HG03571 (cell line): Measurements from ENCODE around the gene TTLL5.
"Not testable (repeated sequence)": the region's sequence is repeated elsewhere in the genome, so short reads cannot be mapped to it uniquely, and the experiment has no call there.

Source experiments
- ATAC-seq: cut with Tn5 transposase; IDR thresholded peaks from one replicate; pipeline ENCODE4 v1.9.1; 2021; ENCODE audit not compliant: unreplicated experiment

The TTLL5 gene

DNA sequence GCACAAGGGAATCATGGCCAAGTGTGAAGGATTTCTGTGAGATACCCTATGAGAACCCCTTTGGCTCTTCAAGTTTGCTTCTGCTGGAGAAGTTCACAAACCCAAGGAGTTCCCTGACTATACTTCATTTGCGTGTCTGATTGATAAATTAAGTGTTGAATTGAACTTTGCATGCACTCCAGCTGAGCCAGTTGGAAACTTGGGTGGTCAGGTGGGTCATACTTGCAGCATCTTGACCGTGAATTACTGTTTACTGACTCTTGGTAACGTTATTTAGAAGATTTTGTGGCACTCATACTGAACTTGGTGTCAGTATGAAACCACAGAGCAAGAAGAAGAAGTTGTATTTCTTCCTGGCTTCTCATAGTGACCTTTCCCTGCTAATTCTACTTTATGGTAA, 243.3 kb downstream of the TTLL5 start:
- ATAC-seq: no peak

DNA sequence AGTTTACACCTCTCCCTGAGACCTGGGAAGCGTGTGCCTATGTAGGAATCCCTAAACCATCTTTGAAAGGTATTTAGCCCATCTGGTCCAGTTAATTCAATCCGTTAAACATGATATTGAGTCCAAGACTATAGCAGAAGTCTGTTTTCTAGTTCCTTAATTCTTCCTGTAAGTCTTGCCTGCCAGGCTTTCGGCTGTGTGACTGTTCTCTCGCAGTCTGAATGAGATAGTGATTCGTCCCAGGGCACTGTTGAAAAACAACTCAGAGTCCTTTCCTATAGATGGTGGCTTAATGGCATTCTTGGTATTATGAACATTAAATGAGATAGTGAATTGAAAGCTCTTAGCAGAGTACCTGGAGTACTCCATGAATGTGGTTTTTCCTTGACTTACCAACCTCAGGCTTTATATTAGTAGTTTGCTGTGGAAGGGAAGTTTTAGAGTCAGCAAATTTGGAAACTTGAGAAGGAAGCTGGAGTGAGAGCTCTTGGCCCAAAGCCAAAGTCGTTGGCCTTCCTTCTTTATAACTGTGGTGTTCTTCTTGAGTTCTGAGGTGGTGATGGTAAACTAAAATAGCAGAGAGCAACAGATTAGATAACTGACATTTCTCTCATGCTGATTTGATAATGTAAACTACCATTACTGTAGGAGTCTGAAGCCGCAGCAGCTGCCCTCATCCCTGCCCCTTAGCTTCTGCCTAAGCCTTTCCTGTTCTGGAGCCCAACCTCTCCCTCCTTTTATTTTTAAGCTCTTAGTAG, 244.3 kb downstream of the TTLL5 start:
- no peak for ATAC-seq

DNA sequence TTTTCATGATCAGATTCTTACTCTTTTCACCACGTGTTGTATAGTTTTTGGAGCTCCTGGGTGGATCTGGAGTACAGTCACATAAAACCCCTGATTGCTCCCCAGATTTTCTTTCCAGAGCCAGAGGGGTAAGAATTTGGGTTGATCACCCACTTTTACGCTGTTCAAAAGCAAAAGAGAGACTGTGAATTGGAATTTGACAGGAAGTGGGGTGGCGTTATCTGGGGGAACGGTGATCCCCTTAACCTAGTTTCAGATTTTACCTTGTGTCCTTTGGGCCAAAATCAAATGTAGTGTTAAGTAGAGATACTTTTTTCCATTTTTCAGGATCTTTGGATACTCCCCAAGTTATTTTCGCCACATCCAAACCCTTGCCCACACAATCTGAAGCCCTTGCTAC, 245.2 kb downstream of the TTLL5 start:
- no peak for ATAC-seq

DNA sequence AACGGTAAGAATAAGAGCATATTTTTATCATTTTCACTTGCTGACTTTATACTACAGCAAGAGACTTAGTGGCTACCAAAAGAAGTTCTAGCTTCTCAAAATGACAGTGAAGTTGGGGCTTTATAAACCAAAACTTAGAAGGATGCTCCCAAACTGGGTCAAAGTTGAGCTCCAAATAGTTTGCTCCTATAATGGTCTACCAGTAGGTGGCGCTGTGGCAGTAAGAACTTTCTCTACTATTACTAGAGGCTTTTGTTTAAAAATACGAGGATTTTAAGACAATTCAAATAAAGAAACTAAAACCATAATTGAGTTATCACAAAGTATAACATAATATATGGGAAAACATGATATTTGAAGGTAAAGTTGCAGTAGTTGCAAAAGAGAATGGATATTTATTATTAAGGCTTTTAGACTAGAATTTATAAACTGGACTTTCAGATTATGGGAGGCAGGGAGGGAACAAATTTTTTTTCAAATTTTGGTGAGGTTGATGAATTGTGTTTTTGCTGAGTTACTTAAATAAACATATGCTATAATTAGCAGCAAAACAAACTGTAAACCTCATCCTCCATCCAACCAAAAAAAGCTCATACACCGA, 245.7 kb downstream of the TTLL5 start:
- ATAC-seq: no peak

DNA sequence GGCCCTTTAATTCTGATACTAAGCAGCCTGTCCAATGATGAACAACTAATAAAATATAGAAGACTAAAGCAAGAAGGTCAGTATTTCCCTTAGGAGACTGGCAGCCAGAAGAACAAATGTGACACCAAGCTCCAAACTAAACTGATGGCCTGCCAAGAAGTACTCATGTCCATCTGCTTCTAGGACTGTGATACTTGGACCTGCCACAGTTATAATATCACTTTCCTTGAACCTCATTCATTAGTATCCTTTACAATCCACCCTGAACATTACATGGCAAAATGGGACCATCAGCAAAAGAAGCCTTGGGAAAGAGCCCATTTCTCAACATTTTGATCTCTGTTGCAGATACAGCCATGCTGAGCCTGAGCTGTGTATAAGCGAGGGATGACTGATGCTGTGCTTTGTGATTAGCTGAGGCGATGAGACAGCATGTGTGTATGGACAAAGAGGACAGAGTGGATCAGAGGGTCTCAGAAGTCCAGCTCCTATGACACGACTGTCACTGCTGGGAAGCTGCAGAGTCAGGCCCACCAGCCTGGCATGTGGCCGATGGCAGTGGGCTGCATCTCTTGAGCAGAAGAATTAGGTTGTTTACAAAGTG, 246.8 kb downstream of the TTLL5 start:
- no peak for ATAC-seq

DNA sequence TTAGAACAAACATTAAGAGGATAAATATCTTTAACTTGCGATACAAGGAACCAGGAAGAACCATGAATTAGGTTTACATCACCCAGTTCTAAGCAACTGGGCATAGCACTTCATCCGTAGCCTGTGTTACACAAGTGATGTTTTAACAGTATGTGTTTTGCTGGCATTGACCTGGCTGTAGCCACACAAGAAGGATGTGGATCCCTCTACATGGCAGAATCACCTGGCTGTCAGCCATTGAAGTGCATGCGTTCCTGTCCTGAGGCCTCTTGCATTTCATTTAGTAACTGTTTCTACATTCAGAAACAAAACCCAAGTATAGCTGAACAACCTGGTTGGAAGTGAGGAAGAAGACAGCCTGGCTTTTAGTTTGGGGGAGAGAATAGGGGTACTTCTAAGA, 248.6 kb downstream of the TTLL5 start:
- no peak for ATAC-seq

DNA sequence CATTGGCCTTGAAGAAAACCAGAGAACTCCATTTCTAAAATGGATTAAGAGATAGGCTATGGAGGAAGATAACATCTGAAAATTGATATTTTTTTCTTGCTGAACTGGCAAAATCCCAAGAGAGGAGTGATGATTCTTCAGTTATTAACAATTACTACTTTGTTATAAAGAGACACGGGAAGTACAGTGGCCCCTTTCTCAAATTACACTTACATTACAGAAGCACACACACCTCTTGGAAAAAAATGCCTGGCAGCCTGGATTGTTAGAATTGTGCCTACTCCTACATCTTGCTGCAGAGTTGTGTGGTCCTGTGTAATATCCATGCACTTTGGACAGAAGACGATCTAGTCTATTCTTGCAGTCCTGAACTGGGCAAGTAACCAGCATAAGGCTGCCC, 249.0 kb downstream of the TTLL5 start:
- ATAC-seq: no peak

DNA sequence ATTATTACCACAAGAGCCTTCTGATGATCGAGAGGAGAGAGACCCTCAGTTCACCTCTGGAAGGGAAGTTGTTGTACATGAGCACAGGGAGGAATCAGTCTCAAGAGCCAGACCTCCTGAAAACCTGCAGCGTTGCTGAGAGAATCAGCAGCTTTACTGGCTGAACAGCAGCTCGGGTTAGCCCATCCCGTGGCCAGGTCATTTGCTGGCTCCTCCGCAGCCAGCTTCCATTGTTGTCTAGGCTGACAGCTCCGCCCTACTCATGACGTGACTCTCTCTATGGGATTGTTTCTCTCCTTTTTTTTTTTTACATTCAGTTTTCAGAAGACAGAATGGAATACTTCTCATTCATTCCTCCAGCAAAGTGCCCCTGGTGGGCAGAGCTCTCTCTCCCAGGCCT, 250.8 kb downstream of the TTLL5 start:
- ATAC-seq: no peak

DNA sequence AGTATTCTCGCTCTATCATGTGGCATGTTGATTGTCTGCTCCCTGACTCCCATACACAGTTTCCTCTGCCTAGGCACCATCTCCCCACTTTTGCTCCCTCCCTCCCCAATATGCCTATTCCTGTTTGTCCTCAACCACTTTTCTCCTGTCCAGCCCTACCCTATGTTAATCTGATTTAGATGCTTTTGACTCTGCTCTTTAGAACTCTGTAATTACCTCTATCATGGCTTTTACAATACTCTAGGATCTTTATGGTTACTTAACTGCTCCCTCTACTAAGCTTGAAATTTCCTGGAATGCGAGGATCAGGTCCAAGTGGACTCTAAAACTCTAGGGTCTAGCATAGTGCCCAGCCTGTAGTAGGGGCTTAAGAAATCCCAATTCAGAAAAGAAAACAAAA, 252.1 kb downstream of the TTLL5 start:
- ATAC-seq: no peak

DNA sequence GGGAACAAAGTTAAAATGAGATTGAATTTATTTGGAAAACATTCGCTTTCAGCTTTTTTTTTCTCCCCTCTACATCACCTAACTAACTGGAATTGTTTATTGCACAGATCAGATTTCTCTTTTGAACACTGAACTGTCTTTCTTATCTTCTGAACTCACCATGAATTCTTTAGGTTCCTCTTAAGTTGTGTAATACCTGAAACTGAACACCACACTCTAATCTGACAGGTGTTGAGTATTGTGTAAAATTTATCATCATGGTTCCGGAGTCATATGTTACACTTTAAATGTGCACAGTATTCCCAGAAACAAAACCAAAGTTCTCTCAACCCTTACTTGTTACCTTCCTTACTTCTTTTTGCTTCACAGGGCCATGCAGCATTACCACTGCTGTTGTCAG, 254.0 kb downstream of the TTLL5 start:
- no peak for ATAC-seq

DNA sequence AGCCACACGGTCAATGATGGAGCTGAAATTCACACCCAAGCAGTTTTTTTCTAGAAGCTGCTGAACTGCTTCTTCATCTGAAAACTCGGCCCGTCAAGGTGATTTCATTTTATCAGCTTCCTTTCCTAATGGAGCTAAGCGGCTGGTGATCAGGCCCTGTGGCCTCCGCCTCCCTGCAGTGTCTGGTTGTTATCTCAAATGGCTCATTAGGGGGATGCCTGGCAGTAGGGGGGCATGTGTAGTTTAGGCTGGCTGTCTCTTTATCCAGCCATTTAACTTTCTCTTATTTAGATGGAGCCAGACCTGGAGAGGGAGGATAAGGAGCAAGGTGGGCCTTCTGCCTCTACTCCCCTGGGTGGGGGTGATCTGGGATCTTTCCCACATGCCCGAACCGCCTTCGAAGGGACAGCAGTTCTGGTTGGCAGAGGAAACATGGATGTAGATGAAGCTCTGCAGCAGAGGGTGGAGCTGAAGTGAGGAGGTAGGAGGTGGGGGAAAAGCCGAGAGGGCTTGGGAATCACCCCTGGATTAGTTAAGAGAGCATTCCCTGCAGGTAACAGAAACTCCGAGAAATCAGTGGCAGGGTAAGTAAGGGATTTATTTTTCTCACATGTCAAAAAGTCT, 256.4 kb downstream of the TTLL5 start:
- no peak for ATAC-seq

DNA sequence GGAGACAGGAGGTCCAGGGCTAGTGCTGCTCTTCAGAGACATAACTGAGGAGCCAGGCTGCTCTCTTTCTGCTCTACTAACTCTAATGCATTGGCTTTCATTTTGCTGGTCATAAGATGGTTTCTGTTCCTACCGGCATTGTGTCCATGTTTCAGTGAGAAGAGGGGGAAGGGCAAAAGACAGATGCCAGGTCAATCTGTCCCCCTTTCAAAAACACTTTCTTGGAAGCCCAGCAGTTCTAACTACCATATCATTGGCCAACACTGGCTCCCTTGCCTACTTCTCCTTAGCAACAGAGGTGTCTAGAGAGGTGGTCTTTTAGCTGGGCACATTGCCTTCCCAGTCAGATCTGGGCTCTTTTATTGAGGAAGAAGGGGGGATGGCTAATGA, 256.9 kb downstream of the TTLL5 start:
- ATAC-seq: no peak

DNA sequence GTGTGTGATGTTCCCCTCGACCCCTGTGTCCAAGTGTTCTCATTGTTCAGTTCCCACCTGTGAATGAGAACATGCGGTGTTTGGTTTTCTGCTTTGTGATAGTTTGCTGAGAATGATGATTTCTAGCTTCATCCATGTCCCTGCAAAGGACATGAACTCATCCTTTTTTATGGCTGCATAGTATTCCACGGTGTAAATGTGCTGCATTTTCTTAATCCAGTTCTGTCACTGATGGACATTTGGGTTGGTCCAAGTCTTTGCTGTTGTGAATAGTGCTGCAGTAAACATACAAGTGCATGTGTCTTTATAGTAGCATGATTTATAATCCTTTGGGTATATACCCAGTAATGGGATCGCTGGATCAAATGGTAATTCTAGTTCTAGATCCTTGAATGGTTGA, 259.4 kb downstream of the TTLL5 start:
- ATAC-seq: not testable (repeated sequence)

DNA sequence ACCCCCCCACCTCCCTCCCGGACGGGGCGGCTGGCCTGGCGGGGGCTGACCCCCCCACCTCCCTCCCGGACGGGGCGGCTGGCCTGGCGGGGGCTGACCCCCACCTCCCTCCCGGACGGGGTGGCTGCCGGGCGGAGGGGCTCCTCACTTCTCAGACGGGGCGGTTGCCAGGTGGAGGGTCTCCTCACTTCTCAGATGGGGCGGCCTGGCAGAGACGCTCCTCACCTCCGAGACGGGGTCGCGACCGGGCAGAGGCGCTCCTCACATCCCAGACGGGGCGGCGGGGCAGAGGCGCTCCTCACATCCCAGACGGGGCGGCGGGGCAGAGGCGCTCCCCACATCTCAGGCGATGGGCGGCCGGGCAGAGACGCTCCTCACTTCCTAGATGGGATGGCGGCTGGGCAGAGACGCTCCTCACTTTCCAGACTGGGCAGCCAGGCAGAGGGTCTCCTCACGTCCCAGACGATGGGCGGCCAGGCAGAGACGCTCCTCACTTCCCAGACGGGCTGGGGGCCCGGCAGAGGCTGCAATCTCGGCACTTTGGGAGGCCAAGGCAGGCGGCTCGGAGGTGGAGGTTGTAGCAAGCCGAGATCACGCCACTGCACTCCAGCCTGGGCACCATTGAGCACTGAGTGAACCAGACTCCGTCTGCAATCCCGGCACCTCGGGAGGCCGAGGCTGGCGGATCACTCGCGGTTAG, 264.2 kb downstream of the TTLL5 start:
- ATAC-seq: not testable (repeated sequence)

DNA sequence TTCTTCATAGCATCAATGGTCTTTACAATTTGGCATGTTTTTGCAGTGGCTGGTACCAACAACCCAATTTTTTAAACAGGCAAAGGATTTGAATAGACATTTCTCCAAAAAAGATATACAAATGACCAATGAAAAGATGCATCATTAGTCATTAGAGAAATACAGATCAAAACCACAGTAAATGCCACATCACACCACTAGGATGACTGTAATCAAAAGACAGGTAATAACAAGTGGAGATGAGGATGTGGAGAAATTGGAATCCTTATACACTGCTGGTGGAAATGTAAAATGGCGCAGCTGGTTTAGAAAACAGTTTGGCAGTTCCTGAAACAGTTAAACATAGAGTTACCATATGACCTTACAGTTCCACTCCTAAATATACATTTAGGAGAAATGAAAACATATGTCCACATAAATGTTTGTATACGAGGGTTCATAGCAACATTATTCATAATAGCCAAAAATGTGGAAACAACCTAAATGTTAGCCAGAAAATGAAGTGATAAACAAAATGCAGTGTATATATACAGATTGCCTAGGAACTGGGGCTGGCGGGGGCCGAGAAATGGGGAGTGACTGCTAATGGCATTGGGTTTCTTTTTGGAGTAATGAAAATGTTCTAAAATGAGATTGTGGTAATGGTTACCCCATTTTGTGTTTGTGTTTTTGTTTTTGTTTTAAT, 265.5 kb downstream of the TTLL5 start:
- ATAC-seq: no peak

DNA sequence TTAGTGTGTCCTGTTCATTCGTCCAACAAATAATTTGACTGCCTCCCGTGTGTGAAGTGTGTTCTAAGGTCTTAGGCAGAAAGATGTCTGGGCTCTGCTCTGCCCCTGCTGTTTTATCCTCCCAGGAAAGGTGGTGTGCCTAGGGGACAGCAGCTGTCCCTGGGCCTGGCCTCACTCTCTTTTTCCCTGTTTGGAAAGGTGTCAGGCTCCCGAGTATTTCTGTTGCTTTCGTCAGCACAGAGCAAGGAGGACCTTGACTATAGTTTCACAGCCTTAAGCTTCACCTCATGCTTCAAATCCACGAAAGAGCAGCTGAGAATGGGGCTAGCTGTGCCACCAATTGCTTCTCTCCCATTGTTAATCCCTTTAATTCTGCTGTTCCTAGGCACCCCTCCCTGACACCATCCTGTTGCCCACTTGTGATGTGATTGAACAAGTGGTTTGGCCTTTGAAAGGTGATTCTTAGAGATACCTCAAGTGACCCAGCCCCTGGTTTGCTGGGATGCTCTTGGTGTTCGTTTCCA, 266.6 kb downstream of the TTLL5 start:
- no peak for ATAC-seq

DNA sequence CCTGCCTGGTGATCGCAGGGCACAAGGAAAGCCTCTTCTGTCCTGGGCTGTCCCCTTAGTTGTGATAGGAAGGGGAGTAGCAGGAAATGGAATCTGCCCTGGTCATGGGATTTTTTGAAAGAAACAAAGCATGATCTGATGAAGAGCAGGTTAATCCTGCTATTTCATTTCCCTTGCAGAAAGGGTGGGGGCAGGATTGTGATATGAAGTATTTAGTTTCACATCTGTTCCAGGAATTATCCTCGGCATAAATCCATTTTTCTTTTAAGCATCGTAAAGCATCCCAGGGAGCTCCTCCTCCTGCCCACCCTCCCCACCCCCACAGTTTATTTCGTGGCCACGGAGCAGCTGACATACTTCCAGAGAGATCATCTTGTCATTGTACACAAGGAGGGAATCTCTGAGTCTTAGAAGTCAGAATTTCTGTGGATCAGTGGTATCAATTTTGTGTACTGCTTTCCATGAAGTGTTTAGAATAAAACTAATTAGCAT, 267.7 kb downstream of the TTLL5 start:
- no peak for ATAC-seq

DNA sequence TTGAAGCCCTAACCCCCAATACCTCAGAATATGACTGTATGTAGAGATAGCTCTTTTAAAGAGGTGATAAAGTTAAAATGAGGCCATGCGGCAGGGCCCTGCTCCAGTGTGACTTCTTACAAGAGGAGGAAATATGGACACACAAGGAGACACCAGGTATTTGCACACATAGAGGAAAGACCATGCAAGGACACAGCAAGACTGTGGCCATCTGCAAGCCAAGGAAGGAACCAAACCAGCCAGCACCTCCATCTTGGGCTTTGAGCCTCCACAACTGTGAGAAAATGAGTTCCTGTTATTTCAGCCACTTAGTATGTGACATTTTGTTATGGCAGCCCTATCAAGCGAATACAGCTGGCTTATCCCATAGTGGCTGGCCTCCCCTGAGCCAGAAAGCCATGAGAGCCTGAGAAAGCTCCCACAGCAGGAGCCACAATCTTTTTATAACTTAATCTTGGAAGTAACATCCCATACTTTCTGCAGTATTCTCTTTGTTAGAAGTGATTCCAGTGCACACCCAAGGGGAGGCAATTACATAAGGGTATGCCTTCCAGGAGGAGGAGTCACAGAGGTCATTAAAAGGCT, 272.8 kb downstream of the TTLL5 start:
- ATAC-seq: no peak

DNA sequence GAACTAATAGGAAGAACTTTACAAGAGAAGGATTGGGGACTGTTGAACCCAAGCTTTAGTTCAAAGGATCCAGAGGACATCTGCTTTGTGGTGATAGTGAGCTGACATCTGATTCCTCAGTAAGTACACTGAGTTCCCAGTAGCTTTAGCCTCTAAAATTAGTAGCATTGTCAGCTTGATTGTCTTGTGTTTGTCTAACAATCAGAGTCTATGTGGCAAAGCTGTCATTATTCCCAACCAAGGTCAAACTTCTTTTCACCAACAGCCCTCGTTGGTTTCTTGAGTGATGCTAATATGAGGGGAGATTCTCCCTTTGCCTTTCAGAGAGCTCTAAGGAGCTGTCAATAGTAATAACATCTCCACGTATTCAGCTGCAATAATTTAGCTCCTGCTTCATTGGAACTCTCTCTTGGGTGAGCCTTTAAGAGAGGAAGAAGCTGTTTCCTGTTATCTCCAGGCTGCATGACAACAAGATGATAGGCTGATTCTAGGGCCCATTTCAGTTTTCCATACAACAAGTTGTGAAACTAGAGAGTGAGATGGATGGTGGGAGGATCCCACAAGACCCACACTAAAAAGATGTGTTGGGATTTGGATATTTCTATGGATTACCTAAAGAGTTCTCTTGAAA, 274.1 kb downstream of the TTLL5 start:
- no peak for ATAC-seq

DNA sequence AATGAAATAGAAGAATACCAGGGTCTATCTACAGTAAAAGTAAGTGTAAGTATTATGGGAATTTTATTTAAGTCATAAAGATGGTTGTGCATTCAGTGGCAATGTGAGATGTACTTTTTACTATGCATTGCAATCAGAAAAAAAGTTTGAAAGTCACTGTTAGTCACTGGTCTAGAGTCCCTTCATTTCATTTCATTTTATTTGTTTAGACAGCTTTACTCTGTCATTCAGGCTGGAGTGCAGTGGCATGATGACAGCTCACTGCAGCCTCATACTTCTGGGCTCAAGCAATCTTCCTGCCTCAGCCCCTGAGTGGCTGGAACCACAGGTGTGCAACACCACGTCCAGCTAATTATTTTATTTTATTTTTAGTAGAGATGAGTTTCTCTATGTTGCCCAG, 278.2 kb downstream of the TTLL5 start:
- no peak for ATAC-seq
